Testis (tissue), 3 donors: ENCODE measurements around the gene THSD1. TPM values are rescaled to one million over a fixed set of nuclear protein-coding genes. Genes with fewer than 3 reads are reported as not detected.

Experiments
- DNase-seq: peaks from one replicate; pipeline ENCODE4 v3.0.0-alpha.2; 2019
- H3K27ac ChIP-seq, 2 donors: fragments of 200-600 bp; sonication (generic); one replicate each; pipeline ENCODE4 v1.5.1; 2019
- H3K27me3 ChIP-seq: fragments of 200-600 bp; sonication (generic); one replicate; pipeline ENCODE4 v1.5.1; 2019
- H3K36me3 ChIP-seq: fragments of 200-600 bp; sonication (generic); one replicate; pipeline ENCODE4 v1.5.1; 2017; ENCODE audit warnings: low read depth; ENCODE audit errors: missing control alignments
- H3K4me1 ChIP-seq: fragments of 200-600 bp; sonication (generic); one replicate; pipeline ENCODE4 v1.5.1; 2019
- H3K4me3 ChIP-seq, 2 donors: fragments of 200-600 bp; sonication (generic); one replicate each; pipeline ENCODE4 v1.5.1; 2017 to 2019
- H3K9me3 ChIP-seq: fragments of 200-600 bp; sonication (generic); one replicate; pipeline ENCODE4 v1.5.1; 2017
- CTCF ChIP-seq, 3 experiments: fragments of 450-650 bp in 2 of 3; fragments of 200-600 bp in 1 of 3; sonication (generic) in 1 of 3; IDR thresholded peaks; one replicate each; pipeline ENCODE4 v1.5.1; 2016 to 2019; ENCODE audit warnings: antibody characterized with exemption in 3 of 3, mild to moderate bottlenecking in 2 of 3, moderate library complexity in 1 of 3
- POLR2A ChIP-seq: fragments of 450-650 bp; IDR thresholded peaks from one replicate; pipeline ENCODE4 v1.6.1; 2017; ENCODE audit warnings: antibody characterized with exemption, mild to moderate bottlenecking, moderate library complexity
- WGBS, 2 donors: methylation state at CpG; one replicate each; pipeline ENCODE4 v1.1.5; 2018; 5-methylcytosine and 5-hydroxymethylcytosine counted together
- intact Hi-C: fragments of 100-400 bp; cut with DNase I; formaldehyde crosslinking; loops from one replicate; pipeline ENCODE4 v1.15.1; 2023; ENCODE audit warnings: low total_unique reads
- polyA plus RNA-seq: library from polyadenylated mRNA; stranded (reverse); fragments of 350-450 nt; fragmentation: Illumina TruSeq; extraction: RNeasy Lipid Tissue Mini Kit (QIAGEN cat#74804); gene quantifications from one replicate; pipeline ENCODE4 v1.2.3, GENCODE V29; 2014; ENCODE audit warnings: low read depth, low replicate concordance; ENCODE audit not compliant: insufficient read depth
- total RNA-seq, 2 donors: library from RNA; depleted of rRNA; stranded (reverse); fragments of >200 nt; gene quantifications; one replicate each; pipeline ENCODE4 v1.2.3, GENCODE V29; 2016

Gene THSD1
- total and polyA plus RNA-seq, 3 donors from 2014 or later = 4.4 to 4.9 (median 4.7) TPM

- intact Hi-C loops = loop anchor here (10.0 kb wide), 1 partner anchor 108 kb away; no protein-coding TSS in a partner anchor
- Histone ChIP-seq H3K36me3 (no peaks in the 10 kb centered on the region), H3K27me3 (no peaks in the 10 kb centered on the region), H3K27ac (no peak overlapping the region), H3K4me1 (peaks cover 5% of the 10 kb centered on the region), H3K9me3 (no peaks in the 10 kb centered on the region), H3K4me3 (no peak overlapping the region)
- TF ChIP-seq CTCF (IDR thresholded peaks at IDR 0.05) (no peak), POLR2A (no peak)
- DNase-seq = no peak
- WGBS, 2 donors = 67 to 81% methylated on average over 2 of the region's 2 CpGs
These were observed 46.5 kb upstream of the THSD1 start for GRCh38 chr13:52452470-52452869.

GRCh38 chr13:52451135-52451804 is 45.3 kb upstream of the THSD1 start:
- H3K27ac ChIP-seq = no peak overlapping the region
- no peak for TF ChIP-seq POLR2A
- TF ChIP-seq CTCF (IDR thresholded peaks at IDR 0.05) = no peak
- DNase-seq = no peak
- peak overlapping the region; percentile 21 to 93 for H3K4me3 ChIP-seq
- 57 to 67% methylated on average over 24 of the region's 24 CpGs for WGBS, 2 donors
- H3K36me3 ChIP-seq = no peaks in the 10 kb centered on the region
- intact Hi-C loops = loop anchor here (10.0 kb wide), 1 partner anchor 106 kb away; no protein-coding TSS in a partner anchor
- no peaks in the 10 kb centered on the region for H3K27me3 ChIP-seq
- peaks cover 5% of the 10 kb centered on the region for H3K4me1 ChIP-seq
- no peaks in the 10 kb centered on the region for H3K9me3 ChIP-seq

DNA sequence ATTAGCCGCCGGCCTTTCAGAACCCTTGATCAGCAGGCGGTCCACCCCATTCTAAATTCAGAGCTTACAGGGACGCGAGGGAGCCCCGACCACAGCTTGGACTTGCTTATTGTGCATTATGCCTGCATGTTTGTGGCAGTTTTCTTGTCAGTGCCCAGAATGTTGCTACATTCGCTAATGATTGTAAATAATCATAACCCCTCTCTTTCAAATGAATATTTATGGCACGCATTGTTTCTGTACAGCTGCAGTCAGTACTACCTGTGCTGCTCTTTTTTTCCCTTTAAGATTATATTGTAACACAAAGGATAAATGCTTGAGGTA is 44.8 kb upstream of the THSD1 start:
- no peaks in the 10 kb centered on the region for H3K27me3 ChIP-seq
- no peaks in the 10 kb centered on the region for H3K36me3 ChIP-seq
- intact Hi-C loops = loop anchor here (10.0 kb wide), 1 partner anchor 106 kb away; no protein-coding TSS in a partner anchor
- TF ChIP-seq CTCF (IDR thresholded peaks at IDR 0.05) = no peak
- TF ChIP-seq POLR2A = no peak
- peaks cover 5% of the 10 kb centered on the region for H3K4me1 ChIP-seq
- H3K4me3 ChIP-seq = peak overlapping the region; percentile 21 to 93
- H3K27ac ChIP-seq = no peak overlapping the region
- no peak for DNase-seq
- WGBS, 2 donors = 4 to 7% methylated on average over 6 to 8 of the region's 8 CpGs
- H3K9me3 ChIP-seq = no peaks in the 10 kb centered on the region

- intact Hi-C loops = loop anchor here (10.0 kb wide), 1 partner anchor 105 kb away; no protein-coding TSS in a partner anchor
- Histone ChIP-seq H3K4me1 (peaks cover 5% of the 10 kb centered on the region), H3K27ac (peak within 1 kb of the TSS; percentile 69 to 96), H3K36me3 (no peaks in the 10 kb centered on the region), H3K9me3 (no peaks in the 10 kb centered on the region), H3K27me3 (no peaks in the 10 kb centered on the region), H3K4me3 (peak within 1 kb of the TSS; percentile 79 to 93)
- TF ChIP-seq CTCF (IDR thresholded peaks at IDR 0.05) (peak; percentile 99 to 100 (median 99)), POLR2A (peak; percentile 15)
- peak; percentile 97 for DNase-seq
- WGBS, 2 donors = 0% methylated on average over 29 to 87 of the region's 105 CpGs
These were observed 44.2 kb upstream of the THSD1 start, which contains the start of gene VPS36 for GRCh38 chr13:52450012-52450792. Gene VPS36 (minus strand): TSS chr13:52450634. CDS start chr13:52450594, 40 bp downstream.
